Natural killer cell treated with Interleukin-12 subunit alpha and Interleukin-12 subunit beta and Interleukin-15 and Interleukin-18, amount 100 ng/mL, for 72 hours (primary cell): ENCODE results near the gene DOCK1. TPM values are rescaled to one million over a fixed set of nuclear protein-coding genes. Genes with fewer than 3 reads are reported as not detected.
A peak's percentile ranks its signal among the peaks of the same experiment; 100 is the strongest.
"Not testable (repeated sequence)": the region's sequence is repeated elsewhere in the genome, so short reads cannot be mapped to it uniquely, and the experiment has no call there.

Experiments used
- ATAC-seq, 2 donors: fragments of 150-1000 bp; cut with Tn5 transposase in 1 of 2; sonication (Bioruptor Pico), chemical (Tn5 transposase) in 1 of 2; 2 replicates each; pipeline ENCODE4 v1.10.0; 2021
- DNase-seq: peaks from one replicate; pipeline ENCODE4 v3.0.0; 2022; ENCODE audit warnings: low spot score
- H3K27ac Mint-ChIP-seq, 2 donors: 1 replicate in 1 of 2; 2 replicates in 1 of 2; pipeline ENCODE4 v1.8.0; 2022; ENCODE audit warnings: mixed read lengths in 2 of 2, mild to moderate bottlenecking in 1 of 2, moderate library complexity in 1 of 2
- H3K27me3 Mint-ChIP-seq, 2 donors: 1 replicate in 1 of 2; 2 replicates in 1 of 2; pipeline ENCODE4 v1.8.0; 2022; ENCODE audit warnings: mixed read lengths in 2 of 2
- H3K36me3 Mint-ChIP-seq: one replicate; pipeline ENCODE4 v1.8.0; 2022; ENCODE audit warnings: mixed read lengths
- H3K4me1 Mint-ChIP-seq, 2 donors: 1 replicate in 1 of 2; 2 replicates in 1 of 2; pipeline ENCODE4 v1.8.0; 2022; ENCODE audit warnings: low read depth in 2 of 2, mixed read lengths in 2 of 2, mild to moderate bottlenecking in 1 of 2
- H3K4me3 Mint-ChIP-seq: one replicate; pipeline ENCODE4 v1.8.0; 2022; ENCODE audit warnings: mixed read lengths
- H3K9me3 Mint-ChIP-seq: 2 replicates; pipeline ENCODE4 v1.8.0; 2022; ENCODE audit warnings: mixed read lengths
- total RNA-seq, 2 donors: library from RNA; stranded (reverse); gene quantifications; one replicate each; pipeline ENCODE4 v1.2.3, GENCODE V29; 2022

DOCK1 gene
- total RNA-seq, 2 donors from 2014 or later: 0.28 to 1.3 TPM

GRCh38 chr10:126924180-126924914, 19.1 kb downstream of the DOCK1 start:
- no peak for DNase-seq
- Mint-ChIP-seq H3K36me3 (no peaks in the 10 kb centered on the region), H3K27me3 (no peaks in the 10 kb centered on the region), H3K27ac (no peak overlapping the region), H3K9me3 (peaks cover 3% of the 10 kb centered on the region), H3K4me3 (no peak overlapping the region), H3K4me1 (no peaks in the 10 kb centered on the region)
- ATAC-seq: no peak

GRCh38 chr10:126924915-126925300, 19.7 kb downstream of the DOCK1 start:
- no peak for DNase-seq
- peaks cover 3% of the 10 kb centered on the region for H3K9me3 Mint-ChIP-seq
- no peak for ATAC-seq
- H3K27me3 Mint-ChIP-seq: no peaks in the 10 kb centered on the region
- no peak overlapping the region for H3K4me3 Mint-ChIP-seq
- no peak overlapping the region for H3K27ac Mint-ChIP-seq
- H3K4me1 Mint-ChIP-seq: no peaks in the 10 kb centered on the region
- H3K36me3 Mint-ChIP-seq: no peaks in the 10 kb centered on the region

GRCh38 chr10:126926568-126926967, 21.3 kb downstream of the DOCK1 start:
- no peaks in the 10 kb centered on the region for H3K4me1 Mint-ChIP-seq
- no peak overlapping the region for H3K27ac Mint-ChIP-seq
- DNase-seq (no peak), ATAC-seq (no peak)
- no peaks in the 10 kb centered on the region for H3K36me3 Mint-ChIP-seq
- no peaks in the 10 kb centered on the region for H3K9me3 Mint-ChIP-seq
- no peak overlapping the region for H3K4me3 Mint-ChIP-seq
- H3K27me3 Mint-ChIP-seq: no peaks in the 10 kb centered on the region

- Mint-ChIP-seq H3K27ac (no peak overlapping the region), H3K27me3 (no peaks in the 10 kb centered on the region), H3K9me3 (no peaks in the 10 kb centered on the region), H3K36me3 (no peaks in the 10 kb centered on the region), H3K4me3 (no peak overlapping the region), H3K4me1 (no peaks in the 10 kb centered on the region)
- no peak for DNase-seq
- no peak for ATAC-seq
Measured at GRCh38 chr10:126927799-126928198, 22.6 kb downstream of the DOCK1 start.

GRCh38 chr10:126928274-126928673, 23.0 kb downstream of the DOCK1 start:
- no peaks in the 10 kb centered on the region for H3K36me3 Mint-ChIP-seq
- no peaks in the 10 kb centered on the region for H3K4me1 Mint-ChIP-seq

GRCh38 chr10:126929391-126929790, 24.2 kb downstream of the DOCK1 start:
- no peaks in the 10 kb centered on the region for H3K36me3 Mint-ChIP-seq
- H3K4me3 Mint-ChIP-seq: no peak overlapping the region
- no peaks in the 10 kb centered on the region for H3K27me3 Mint-ChIP-seq
- H3K27ac Mint-ChIP-seq: no peak overlapping the region
- no peaks in the 10 kb centered on the region for H3K9me3 Mint-ChIP-seq
- DNase-seq (no peak), ATAC-seq (no peak)
- no peaks in the 10 kb centered on the region for H3K4me1 Mint-ChIP-seq

More at GRCh38 chr10:126928274-126928673, 23.0 kb downstream of the DOCK1 start:
- ATAC-seq (no peak), DNase-seq (no peak)
- H3K4me3 Mint-ChIP-seq: no peak overlapping the region
- no peak overlapping the region for H3K27ac Mint-ChIP-seq
- H3K27me3 Mint-ChIP-seq: no peaks in the 10 kb centered on the region
- no peaks in the 10 kb centered on the region for H3K9me3 Mint-ChIP-seq

GRCh38 chr10:126930131-126930882, 25.1 kb downstream of the DOCK1 start:
- no peak overlapping the region for H3K27ac Mint-ChIP-seq

GRCh38 chr10:126930883-126931503, 25.8 kb downstream of the DOCK1 start:
- no peaks in the 10 kb centered on the region for H3K4me1 Mint-ChIP-seq
- no peaks in the 10 kb centered on the region for H3K27me3 Mint-ChIP-seq
- H3K36me3 Mint-ChIP-seq: no peaks in the 10 kb centered on the region
- no peak for ATAC-seq
- no peak overlapping the region for H3K4me3 Mint-ChIP-seq
- H3K27ac Mint-ChIP-seq: no peak overlapping the region
- no peaks in the 10 kb centered on the region for H3K9me3 Mint-ChIP-seq
- no peak for DNase-seq

More at GRCh38 chr10:126930131-126930882, 25.1 kb downstream of the DOCK1 start:
- DNase-seq (no peak), ATAC-seq (no peak)
- Mint-ChIP-seq H3K4me3 (no peak overlapping the region), H3K27me3 (no peaks in the 10 kb centered on the region), H3K9me3 (no peaks in the 10 kb centered on the region), H3K36me3 (no peaks in the 10 kb centered on the region), H3K4me1 (no peaks in the 10 kb centered on the region)

GRCh38 chr10:126931544-126931943, 26.3 kb downstream of the DOCK1 start:
- ATAC-seq: no peak
- H3K27me3 Mint-ChIP-seq: no peaks in the 10 kb centered on the region
- H3K9me3 Mint-ChIP-seq: no peaks in the 10 kb centered on the region
- no peaks in the 10 kb centered on the region for H3K4me1 Mint-ChIP-seq
- no peak overlapping the region for H3K4me3 Mint-ChIP-seq
- no peak overlapping the region for H3K27ac Mint-ChIP-seq
- no peak for DNase-seq
- no peaks in the 10 kb centered on the region for H3K36me3 Mint-ChIP-seq

- H3K9me3 Mint-ChIP-seq: no peaks in the 10 kb centered on the region
- H3K27ac Mint-ChIP-seq: no peak overlapping the region
- H3K27me3 Mint-ChIP-seq: no peaks in the 10 kb centered on the region
- H3K36me3 Mint-ChIP-seq: no peaks in the 10 kb centered on the region
- DNase-seq (no peak), ATAC-seq (no peak)
- no peaks in the 10 kb centered on the region for H3K4me1 Mint-ChIP-seq
- H3K4me3 Mint-ChIP-seq: no peak overlapping the region
Measured at GRCh38 chr10:126932516-126932915, 27.3 kb downstream of the DOCK1 start.

GRCh38 chr10:126933116-126933515, 27.9 kb downstream of the DOCK1 start:
- no peak for DNase-seq
- Mint-ChIP-seq H3K4me3 (no peak overlapping the region), H3K36me3 (no peaks in the 10 kb centered on the region), H3K27ac (no peak overlapping the region), H3K9me3 (no peaks in the 10 kb centered on the region), H3K4me1 (no peaks in the 10 kb centered on the region), H3K27me3 (no peaks in the 10 kb centered on the region)
- ATAC-seq: no peak

GRCh38 chr10:126935263-126935946, 30.2 kb downstream of the DOCK1 start:
- DNase-seq: no peak
- no peaks in the 10 kb centered on the region for H3K36me3 Mint-ChIP-seq
- H3K4me1 Mint-ChIP-seq: no peaks in the 10 kb centered on the region
- peak in 1 of 2 donors; percentile 12 for ATAC-seq
- no peaks in the 10 kb centered on the region for H3K27me3 Mint-ChIP-seq
- no peak overlapping the region for H3K4me3 Mint-ChIP-seq
- no peak overlapping the region for H3K27ac Mint-ChIP-seq
- no peaks in the 10 kb centered on the region for H3K9me3 Mint-ChIP-seq

- Mint-ChIP-seq H3K36me3 (no peaks in the 10 kb centered on the region), H3K4me1 (no peaks in the 10 kb centered on the region), H3K27ac (no peak overlapping the region), H3K27me3 (no peaks in the 10 kb centered on the region), H3K4me3 (no peak overlapping the region), H3K9me3 (no peaks in the 10 kb centered on the region)
- ATAC-seq (no peak), DNase-seq (no peak)
Measured at GRCh38 chr10:126937026-126937425, 31.8 kb downstream of the DOCK1 start.

GRCh38 chr10:126938121-126938520, 32.9 kb downstream of the DOCK1 start:
- not testable (repeated sequence) for ATAC-seq, DNase-seq, H3K36me3 Mint-ChIP-seq, H3K4me1 Mint-ChIP-seq, H3K27me3 Mint-ChIP-seq, H3K4me3 Mint-ChIP-seq, H3K9me3 Mint-ChIP-seq, H3K27ac Mint-ChIP-seq
